Mucosa of gallbladder (tissue), 1 donor: Measurements from ENCODE around the gene AKTIP. TPM values are rescaled to one million over a fixed set of nuclear protein-coding genes. Genes with fewer than 3 reads are reported as not detected.
A peak's percentile ranks its signal among the peaks of the same experiment; 100 is the strongest.
"Not testable (repeated sequence)": the region's sequence is repeated elsewhere in the genome, so short reads cannot be mapped to it uniquely, and the experiment has no call there.

Source experiments
- DNase-seq: peaks from one replicate; pipeline ENCODE4 v3.0.0-alpha.2; 2020; ENCODE audit warnings: low spot score
- total RNA-seq: library from RNA; stranded (reverse); gene quantifications from one replicate; pipeline ENCODE4 v1.2.1, GENCODE V29; 2021
- donor health status: DM: no; HTN: no; CAD: no.

The AKTIP gene
- 42.6 TPM for total RNA-seq

GRCh38 chr16:53502331-53503269, at the start of gene AKTIP:
TSS of gene AKTIP (minus strand) at chr16:53503209. CDS start at chr16:53500259, 2,950 bp downstream.
- peak; percentile 25 for DNase-seq

DNA sequence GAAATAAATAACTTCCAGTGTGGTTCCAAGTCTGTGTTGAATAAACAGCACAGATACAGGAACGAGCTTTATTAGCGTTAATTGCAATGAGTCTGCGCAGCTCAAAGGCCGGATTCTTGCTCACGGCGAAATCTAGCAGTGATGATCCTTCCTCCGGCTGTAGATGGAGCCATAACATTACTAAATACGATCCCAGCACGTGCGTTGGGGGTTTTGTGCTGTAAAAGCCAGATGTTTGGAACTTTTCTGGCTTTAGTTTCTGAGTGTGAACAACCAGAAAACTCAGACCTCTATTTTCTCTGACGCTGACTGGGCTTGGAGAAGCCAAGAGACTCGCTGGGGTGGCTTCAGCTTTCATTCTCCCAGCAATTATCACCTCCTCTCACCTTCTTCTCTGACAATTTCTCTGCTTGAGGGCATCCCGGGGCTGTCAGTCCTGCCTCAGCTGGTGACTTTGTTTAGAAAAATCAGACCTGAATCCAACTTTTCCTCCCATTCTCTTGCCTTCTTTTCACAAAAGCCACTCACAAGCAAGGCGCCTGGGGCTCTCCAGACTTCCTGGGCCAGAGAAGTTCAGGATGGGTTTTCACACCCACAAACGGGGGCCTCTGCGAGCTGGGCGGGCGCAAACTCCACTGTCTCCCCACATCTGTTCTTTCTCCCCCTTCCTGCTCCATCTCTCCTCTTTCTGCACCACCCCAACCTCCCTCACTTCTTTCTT, 47.1 kb upstream of the AKTIP start:
- peak; percentile 64 for DNase-seq

- DNase-seq = no peak
Observed at GRCh38 chr16:53546988-53547391, 44.0 kb upstream of the AKTIP start.

- no peak for DNase-seq
Observed at GRCh38 chr16:53545433-53545832, 42.4 kb upstream of the AKTIP start.

DNA sequence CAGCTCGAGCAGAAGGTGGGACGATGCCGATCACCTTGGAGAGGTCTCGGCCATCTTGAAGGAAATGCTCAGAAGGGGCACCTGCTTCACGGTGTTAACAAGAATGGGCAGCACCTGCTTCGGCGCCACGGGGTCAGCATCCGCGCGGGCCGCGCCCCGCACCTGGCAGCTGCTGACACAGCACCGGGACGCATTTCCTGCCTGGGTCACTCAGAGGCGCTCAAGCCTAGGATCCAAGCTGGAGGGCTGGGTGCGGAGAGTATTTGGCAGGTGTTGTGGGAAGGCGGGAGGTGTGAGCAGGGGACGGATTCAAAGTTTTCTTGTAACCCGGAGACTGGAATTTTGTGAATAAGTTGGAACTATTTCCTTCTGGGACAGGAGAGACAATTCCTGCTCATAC, 39.3 kb upstream of the AKTIP start:
- DNase-seq = no peak

DNA sequence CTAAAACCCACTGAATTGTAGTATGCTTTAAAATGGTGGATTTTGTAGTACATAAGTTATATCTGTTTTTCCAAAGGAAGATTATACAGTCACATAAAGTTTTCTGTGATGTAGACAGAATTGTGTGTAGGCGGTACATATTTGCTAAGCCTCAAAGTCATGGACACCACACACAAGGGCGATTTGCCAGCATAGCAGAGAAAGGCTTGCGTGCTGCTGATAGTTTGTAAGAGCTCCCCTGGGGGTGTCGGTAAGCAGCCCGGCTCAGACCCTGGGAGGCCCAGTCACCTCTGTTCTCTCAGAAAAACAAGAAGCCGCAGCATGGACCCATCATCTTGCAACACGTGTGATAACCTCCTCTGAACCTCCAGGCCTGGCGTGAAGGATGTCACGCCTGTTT, 38.3 kb upstream of the AKTIP start:
- DNase-seq = no peak

DNA sequence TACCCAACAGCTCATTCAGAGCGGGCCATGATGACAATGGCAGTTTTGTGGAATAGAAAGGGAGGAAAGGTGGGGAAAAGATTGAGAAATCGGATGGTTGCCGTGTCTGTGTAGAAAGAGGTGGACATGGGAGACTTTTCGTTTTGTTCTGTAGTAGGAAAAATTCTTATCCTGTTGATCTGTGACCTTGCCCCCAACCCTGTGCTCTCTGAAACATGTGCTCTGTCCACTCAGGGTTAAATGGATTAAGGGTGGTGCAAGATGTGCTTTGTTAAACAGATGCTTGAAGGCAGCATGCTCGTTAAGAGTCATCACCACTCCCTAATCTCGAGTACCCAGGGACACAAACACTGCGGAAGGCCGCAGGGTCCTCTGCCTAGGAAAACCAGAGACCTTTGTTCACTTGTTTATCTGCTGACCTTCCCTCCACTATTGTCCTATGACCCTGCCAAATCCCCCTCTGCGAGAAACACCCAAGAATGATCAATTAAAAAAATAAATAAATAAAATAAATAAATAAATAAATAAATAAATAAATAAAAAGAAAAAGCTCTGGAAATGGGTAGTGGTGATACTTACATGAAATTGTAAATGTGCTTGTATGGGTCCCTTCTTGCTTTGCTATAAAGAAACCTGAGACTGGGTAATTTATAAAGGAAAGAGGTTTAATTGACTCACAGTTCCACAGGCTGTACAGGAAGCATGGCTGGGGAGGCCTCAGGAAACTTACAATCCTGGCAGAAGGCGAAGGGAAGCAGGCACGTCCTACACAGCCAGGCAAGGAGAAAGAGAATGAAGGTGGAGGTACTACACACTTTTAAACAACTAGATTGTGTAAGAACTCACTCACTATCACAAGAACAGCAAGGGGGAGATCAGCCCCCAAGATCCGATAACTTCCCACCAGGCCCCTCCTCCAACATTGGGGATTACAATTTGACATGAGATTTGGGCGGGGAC, 37.0 kb upstream of the AKTIP start:
- DNase-seq = not testable (repeated sequence)

GRCh38 chr16:53539346-53539745, 36.3 kb upstream of the AKTIP start:
- not testable (repeated sequence) for DNase-seq

- no peak for DNase-seq
Observed at GRCh38 chr16:53537626-53538025, 34.6 kb upstream of the AKTIP start.

- no peak for DNase-seq
Observed at GRCh38 chr16:53534206-53534605, 31.2 kb upstream of the AKTIP start.

- DNase-seq = no peak
Observed at GRCh38 chr16:53530741-53531140, 27.7 kb upstream of the AKTIP start.

GRCh38 chr16:53530046-53530445, 27.0 kb upstream of the AKTIP start:
- DNase-seq = no peak

DNA sequence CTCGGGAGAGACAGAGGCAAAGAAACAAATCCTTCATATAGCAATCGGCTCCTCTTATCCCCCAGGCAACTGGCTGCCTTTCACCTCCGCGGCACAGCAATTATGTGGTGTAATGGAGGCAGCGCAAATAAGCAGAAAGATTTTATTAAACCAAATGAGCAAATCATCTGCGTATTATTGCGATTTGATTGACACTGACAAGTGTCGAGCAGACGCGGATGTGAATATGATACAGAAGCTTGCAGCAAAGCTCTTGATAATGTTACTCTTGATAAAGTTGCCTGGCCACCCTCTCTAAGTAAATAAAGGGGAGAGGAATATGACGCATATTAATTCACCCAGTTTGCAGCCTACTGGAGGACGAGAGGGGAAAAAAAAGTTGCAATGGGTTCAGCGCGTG, 26.5 kb upstream of the AKTIP start:
- no peak for DNase-seq

- DNase-seq = no peak
Observed at GRCh38 chr16:53528797-53529196, 25.8 kb upstream of the AKTIP start.

GRCh38 chr16:53523971-53524548, 21.1 kb upstream of the AKTIP start:
- DNase-seq = no peak

DNA sequence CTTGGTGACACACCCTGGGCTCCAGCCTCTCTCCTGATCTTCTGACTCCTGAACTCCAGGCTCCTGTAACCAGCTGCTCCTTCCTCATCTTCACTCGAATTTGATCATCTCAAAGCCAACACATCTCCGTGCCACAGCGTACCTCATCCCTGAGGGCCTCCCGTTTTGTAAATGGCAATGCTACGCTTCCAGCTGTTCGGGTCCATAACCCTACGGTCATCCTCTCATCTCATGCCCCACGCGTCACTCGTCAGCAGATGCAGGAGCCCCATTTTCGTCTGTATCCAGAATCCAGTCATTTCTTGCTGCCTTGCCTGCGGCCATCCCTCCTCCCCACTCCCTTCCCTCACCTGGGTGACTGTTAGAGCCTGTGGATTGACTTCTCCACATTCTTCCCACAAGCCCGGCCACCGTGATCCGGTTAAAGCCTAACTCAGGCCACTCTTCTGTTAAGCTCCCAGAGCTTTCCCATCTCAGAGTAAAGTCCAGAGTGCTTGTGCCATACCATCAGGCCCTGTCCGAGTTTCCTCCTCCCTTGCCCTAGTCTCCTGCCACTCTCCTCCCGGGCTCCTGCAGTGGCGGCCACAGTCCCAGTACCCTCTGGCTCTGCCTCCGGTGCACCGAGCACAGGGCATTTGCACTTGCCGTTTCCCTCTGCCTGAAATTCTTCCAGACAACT, 20.3 kb upstream of the AKTIP start:
- DNase-seq = no peak

- DNase-seq = no peak
Observed at GRCh38 chr16:53519417-53520091, 16.5 kb upstream of the AKTIP start.

DNA sequence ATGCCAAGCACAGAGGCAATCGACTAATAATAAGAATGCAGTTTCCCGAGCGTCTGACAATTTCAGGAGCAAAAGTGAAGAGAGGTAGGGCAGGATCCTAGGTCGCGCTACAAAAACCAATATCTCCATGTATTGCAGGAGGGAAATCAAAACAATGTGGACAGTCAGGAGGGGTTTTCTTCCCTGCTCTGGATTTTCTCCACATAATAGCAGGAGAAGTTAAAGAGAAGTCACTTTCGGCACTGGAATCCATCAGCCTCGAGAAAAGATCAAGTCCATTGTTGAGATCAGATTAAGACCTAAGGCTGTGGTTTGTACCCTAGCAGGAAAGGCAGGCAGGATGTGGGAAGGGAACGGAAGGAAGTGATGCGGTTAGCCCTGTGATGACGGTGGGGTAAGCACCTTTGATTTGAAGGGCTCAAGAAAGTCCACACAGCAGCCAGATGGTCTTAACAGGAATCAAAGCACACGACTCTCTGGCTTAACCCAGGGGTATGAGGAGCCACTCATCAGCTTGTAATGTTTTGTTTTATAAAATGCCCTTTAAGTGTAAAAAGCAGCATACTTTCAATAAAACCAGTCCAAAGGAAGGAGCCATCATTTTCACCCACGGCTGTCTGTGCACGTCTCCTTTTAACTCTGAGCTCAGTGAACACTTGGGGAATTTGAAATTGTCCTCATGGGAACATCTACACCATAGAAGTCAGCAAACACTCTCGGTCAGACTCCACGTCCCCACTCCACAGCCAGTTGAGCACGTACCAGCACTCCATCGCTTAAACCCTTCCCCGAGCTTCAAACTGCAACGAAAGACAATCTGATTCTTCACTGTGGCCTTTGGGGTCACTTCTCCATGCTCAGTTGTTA, 15.8 kb upstream of the AKTIP start:
- DNase-seq = peak; percentile 50

GRCh38 chr16:53517851-53518250, 14.8 kb upstream of the AKTIP start:
- no peak for DNase-seq
